Astrocyte (in vitro differentiated cells and primary cell): Measurements from ENCODE around the gene TBL1XR1.

ENCODE experiments used
- EZH2 ChIP-seq: IDR thresholded peaks from 2 replicates; pipeline ENCODE4 v1.6.1; 2012; ENCODE audit warnings: mild to moderate bottlenecking, low read length, inconsistent platforms; ENCODE audit not compliant: insufficient read depth
- TF ChIP-seq, protein P1 (sequence below): IDR thresholded peaks from 2 replicates; pipeline ENCODE4 v1.5.1; 2011; ENCODE audit warnings: low read depth, mild to moderate bottlenecking, inconsistent platforms, low read length, moderate library complexity; ENCODE audit not compliant: insufficient read depth

DNA sequence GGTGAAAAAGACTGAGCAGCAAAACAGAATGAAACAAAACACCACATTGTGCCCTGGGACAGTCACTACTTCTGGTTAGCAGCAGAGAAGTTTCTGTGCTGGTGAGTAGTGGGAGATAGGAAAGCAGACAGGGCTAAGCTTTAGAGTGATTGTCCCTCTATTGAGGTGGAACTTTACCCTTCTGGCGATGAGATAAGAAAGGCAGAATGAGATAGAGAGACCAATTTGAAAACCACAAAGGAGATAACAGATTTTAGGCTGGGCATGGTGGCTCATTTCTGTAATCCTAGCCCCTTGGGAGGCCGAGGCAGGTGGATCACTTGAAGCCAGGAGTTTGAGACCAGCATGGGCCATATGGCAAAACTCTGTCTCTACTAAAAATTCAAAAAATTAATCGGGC lies 208.5 kb downstream of the TBL1XR1 start:
- TF ChIP-seq, protein P1, sequence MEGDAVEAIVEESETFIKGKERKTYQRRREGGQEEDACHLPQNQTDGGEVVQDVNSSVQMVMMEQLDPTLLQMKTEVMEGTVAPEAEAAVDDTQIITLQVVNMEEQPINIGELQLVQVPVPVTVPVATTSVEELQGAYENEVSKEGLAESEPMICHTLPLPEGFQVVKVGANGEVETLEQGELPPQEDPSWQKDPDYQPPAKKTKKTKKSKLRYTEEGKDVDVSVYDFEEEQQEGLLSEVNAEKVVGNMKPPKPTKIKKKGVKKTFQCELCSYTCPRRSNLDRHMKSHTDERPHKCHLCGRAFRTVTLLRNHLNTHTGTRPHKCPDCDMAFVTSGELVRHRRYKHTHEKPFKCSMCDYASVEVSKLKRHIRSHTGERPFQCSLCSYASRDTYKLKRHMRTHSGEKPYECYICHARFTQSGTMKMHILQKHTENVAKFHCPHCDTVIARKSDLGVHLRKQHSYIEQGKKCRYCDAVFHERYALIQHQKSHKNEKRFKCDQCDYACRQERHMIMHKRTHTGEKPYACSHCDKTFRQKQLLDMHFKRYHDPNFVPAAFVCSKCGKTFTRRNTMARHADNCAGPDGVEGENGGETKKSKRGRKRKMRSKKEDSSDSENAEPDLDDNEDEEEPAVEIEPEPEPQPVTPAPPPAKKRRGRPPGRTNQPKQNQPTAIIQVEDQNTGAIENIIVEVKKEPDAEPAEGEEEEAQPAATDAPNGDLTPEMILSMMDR: no peak
- TF ChIP-seq EZH2: no peak
